Neural cell (in vitro differentiated cells): Measurements from ENCODE around the gene KCTD19. TPM values are rescaled to one million over a fixed set of nuclear protein-coding genes. Genes with fewer than 3 reads are reported as not detected.

Experiments used
- H2AFZ ChIP-seq: fragments of 200-600, 300-800 bp; sonication (generic), shearing (Covaris generic); 2 replicates; pipeline ENCODE4 v1.6.0; 2014; ENCODE audit warnings: low read depth, mild to moderate bottlenecking, antibody characterized with exemption, low read length, moderate library complexity
- H3F3A ChIP-seq: fragments of 200-600 bp; shearing (Covaris generic); 2 replicates; pipeline ENCODE4 v1.6.1; 2016; ENCODE audit warnings: mild to moderate bottlenecking, moderate library complexity, mixed read lengths, antibody characterized with exemption, low read length; ENCODE audit not compliant: insufficient read depth, poor library complexity, severe bottlenecking
- H3K27ac ChIP-seq: fragments of 200-600, 300-800 bp; sonication (generic), shearing (Covaris generic); 2 replicates; pipeline ENCODE4 v1.5.1; 2014; ENCODE audit warnings: mild to moderate bottlenecking, low read length, moderate library complexity
- H3K27me3 ChIP-seq: fragments of 300-800, 200-600 bp; sonication (generic), shearing (Covaris generic); 2 replicates; pipeline ENCODE4 v1.6.0; 2014; ENCODE audit warnings: mild to moderate bottlenecking, low read depth, low read length, moderate library complexity; ENCODE audit not compliant: insufficient read depth
- H3K36me3 ChIP-seq: fragments of 300-800, 200-600 bp; sonication (generic), shearing (Covaris generic); 2 replicates; pipeline ENCODE4 v1.5.1; 2014; ENCODE audit warnings: mild to moderate bottlenecking, antibody characterized with exemption, low read length, moderate library complexity; ENCODE audit not compliant: insufficient read depth
- H3K4me2 ChIP-seq: fragments of 300-800, 200-600 bp; sonication (generic), shearing (Covaris generic); 2 replicates; pipeline ENCODE4 v1.6.0; 2014; ENCODE audit warnings: mild to moderate bottlenecking, low read length
- H3K4me3 ChIP-seq: fragments of 300-800, 200-600 bp; sonication (generic), shearing (Covaris generic); 2 replicates; pipeline ENCODE4 v1.5.1; 2014; ENCODE audit warnings: mild to moderate bottlenecking, low read length, moderate library complexity
- H3K79me2 ChIP-seq: fragments of 200-600 bp; shearing (Covaris generic); replicated peaks from 2 replicates; pipeline ENCODE4 v1.6.0; 2014; ENCODE audit warnings: mild to moderate bottlenecking, low read length, moderate library complexity; ENCODE audit not compliant: insufficient read depth
- H3K9ac ChIP-seq: fragments of 300-800, 200-600 bp; sonication (generic), shearing (Covaris generic); 2 replicates; pipeline ENCODE4 v1.6.1; 2016; ENCODE audit warnings: mild to moderate bottlenecking, low read length, mixed read lengths
- H3K9me2 ChIP-seq: fragments of 200-600 bp; shearing (Covaris generic); 2 replicates; pipeline ENCODE4 v1.6.1; 2016; ENCODE audit warnings: mild to moderate bottlenecking, low read length, mixed read lengths; ENCODE audit not compliant: insufficient read depth
- H3K9me3 ChIP-seq: fragments of 200-600, 300-800 bp; sonication (generic), shearing (Covaris generic); 2 replicates; pipeline ENCODE4 v1.6.1; 2016; ENCODE audit warnings: mild to moderate bottlenecking, mixed run types, low read length, moderate library complexity, mixed read lengths
- H4K20me1 ChIP-seq: fragments of 200-600 bp; shearing (Covaris generic); 2 replicates; pipeline ENCODE4 v1.6.1; 2016; ENCODE audit warnings: mild to moderate bottlenecking, mixed run types; ENCODE audit not compliant: insufficient read depth
- CTCF ChIP-seq: fragments of 450-650 bp; IDR thresholded peaks from 2 replicates; pipeline ENCODE4 v1.5.1; 2014; ENCODE audit warnings: antibody characterized with exemption, mild to moderate bottlenecking, moderate library complexity; ENCODE audit not compliant: poor library complexity, severe bottlenecking
- EP300 ChIP-seq: fragments of 450-650 bp; conservative IDR thresholded peaks from 2 replicates; pipeline ENCODE4 v1.6.1; 2014; ENCODE audit warnings: antibody characterized with exemption, mild to moderate bottlenecking, moderate library complexity; ENCODE audit not compliant: poor library complexity, severe bottlenecking
- EZH2 ChIP-seq: fragments of 200-600, 300-800 bp; shearing (Covaris generic), sonication (generic); IDR thresholded peaks from 2 replicates; pipeline ENCODE4 v1.6.1; 2014; ENCODE audit warnings: antibody characterized with exemption, low read length, borderline replicate concordance, mild to moderate bottlenecking; ENCODE audit not compliant: insufficient read depth, poor library complexity, severe bottlenecking
- MXI1 ChIP-seq: fragments of 450-650 bp; conservative IDR thresholded peaks from 2 replicates; pipeline ENCODE4 v1.6.1; 2014; ENCODE audit warnings: antibody characterized with exemption, mild to moderate bottlenecking; ENCODE audit not compliant: poor library complexity, severe bottlenecking
- POLR2AphosphoS5 ChIP-seq: IDR thresholded peaks from 2 replicates; pipeline ENCODE4 v1.6.1; 2012
- RAD21 ChIP-seq: fragments of 450-650 bp; conservative IDR thresholded peaks from 2 replicates; pipeline ENCODE4 v1.6.1; 2014; ENCODE audit warnings: antibody characterized with exemption, mild to moderate bottlenecking, moderate library complexity
- REST ChIP-seq: IDR thresholded peaks from 2 replicates; pipeline ENCODE4 v1.6.1; 2012; ENCODE audit warnings: borderline replicate concordance
- SMC3 ChIP-seq: fragments of 450-650 bp; conservative IDR thresholded peaks from 2 replicates; pipeline ENCODE4 v1.6.1; 2014; ENCODE audit warnings: antibody characterized with exemption, mild to moderate bottlenecking, moderate library complexity; ENCODE audit not compliant: poor library complexity
- TAF1 ChIP-seq: IDR thresholded peaks from 2 replicates; pipeline ENCODE4 v1.6.1; 2012; ENCODE audit warnings: low read depth
- polyA plus RNA-seq: library from polyadenylated mRNA; depleted of rRNA; stranded (reverse); fragments of >200 nt; gene quantifications from 2 replicates; pipeline ENCODE4 v1.2.3, GENCODE V29; 2014

Gene KCTD19
- polyA plus RNA-seq, 1 donor from 2014 or later = 0.45 TPM

- no peaks in the 10 kb centered on the region for H3K9me3 ChIP-seq
- H3K36me3 ChIP-seq = no peaks in the 10 kb centered on the region
- no peaks in the 10 kb centered on the region for H3K9me2 ChIP-seq
- H3K9ac ChIP-seq = no peak overlapping the region
- no peaks in the 10 kb centered on the region for H4K20me1 ChIP-seq
- H3K4me3 ChIP-seq = no peak overlapping the region
- H2AFZ ChIP-seq = no peak overlapping the region
- no peak overlapping the region for H3K27ac ChIP-seq
- no peaks in the 10 kb centered on the region for H3K79me2 ChIP-seq
- no peaks in the 10 kb centered on the region for H3F3A ChIP-seq
- H3K4me2 ChIP-seq = no peak overlapping the region
- H3K27me3 ChIP-seq = no peaks in the 10 kb centered on the region
- TF ChIP-seq RAD21 (no peak), CTCF (no peak), SMC3 (no peak), TAF1 (no peak), EZH2 (no peak), REST (no peak), MXI1 (no peak), EP300 (no peak), POLR2AphosphoS5 (no peak)
These were observed 25.3 kb downstream of the KCTD19 start for GRCh38 chr16:67301080-67301782.

GRCh38 chr16:67299269-67299668, 27.3 kb downstream of the KCTD19 start:
- H3K9me2 ChIP-seq = no peaks in the 10 kb centered on the region
- no peaks in the 10 kb centered on the region for H4K20me1 ChIP-seq
- H2AFZ ChIP-seq = no peak overlapping the region
- no peaks in the 10 kb centered on the region for H3K9me3 ChIP-seq
- no peak overlapping the region for H3K4me3 ChIP-seq
- no peaks in the 10 kb centered on the region for H3K36me3 ChIP-seq
- TF ChIP-seq RAD21 (no peak), MXI1 (no peak), EZH2 (no peak), SMC3 (no peak), POLR2AphosphoS5 (no peak), EP300 (no peak), TAF1 (no peak), REST (no peak), CTCF (no peak)
- H3K79me2 ChIP-seq = no peaks in the 10 kb centered on the region
- no peak overlapping the region for H3K27ac ChIP-seq
- H3K4me2 ChIP-seq = no peak overlapping the region
- no peaks in the 10 kb centered on the region for H3F3A ChIP-seq
- H3K27me3 ChIP-seq = no peaks in the 10 kb centered on the region
- no peak overlapping the region for H3K9ac ChIP-seq
